Pancreas (tissue), 10 donors: ENCODE measurements around the gene SLIT3. TPM values are rescaled to one million over a fixed set of nuclear protein-coding genes. Genes with fewer than 3 reads are reported as not detected.
A peak's percentile ranks its signal among the peaks of the same experiment; 100 is the strongest.

ENCODE experiments used
- ATAC-seq, 4 donors: fragments of 200-7000 bp; cut with Tn5 transposase; one replicate each; pipeline versions ENCODE4 v1.8.0 to v1.9.1; 2020; ENCODE audit warnings: mild to moderate bottlenecking in 4 of 4, moderate library complexity in 4 of 4
- DNase-seq, 6 donors: peaks; one replicate each; pipeline ENCODE4 v3.0.0-alpha.2; 2020
- FAIRE-seq: peaks from 2 replicates; lab custom pipeline; 2012; peaks lifted over from hg19 to GRCh38; lab: Jason Lieb, UNC
- H3K27ac ChIP-seq, 4 donors: fragments of 200-600 bp; sonication (generic); 1 replicate in 3 of 4; 2 replicates in 1 of 4; pipeline versions ENCODE4 v1.5.0 to v1.8.0; 2020
- H3K27me3 ChIP-seq, 4 donors: fragments of 200-600 bp; one replicate each; pipeline ENCODE4 v1.8.0; 2021
- H3K36me3 ChIP-seq, 3 donors: fragments of 200-600 bp; sonication (generic) in 1 of 3; one replicate each; pipeline versions ENCODE4 v1.5.0 to v1.8.0; 2020 to 2021
- H3K4me1 ChIP-seq, 3 donors: fragments of 200-600 bp; one replicate each; pipeline ENCODE4 v1.8.0; 2021
- H3K4me3 ChIP-seq, 4 donors: fragments of 200-600 bp; sonication (generic) in 2 of 4; one replicate each; pipeline versions ENCODE4 v1.5.0 to v1.8.0; 2020 to 2021
- H3K9me3 ChIP-seq, 4 donors: fragments of 200-600 bp; one replicate each; pipeline ENCODE4 v1.8.0; 2021
- WGBS, 2 donors: extraction: QIAGEN DNeasy Blood & Tissue Kit; methylation state at CpG; one replicate each; pipeline ENCODE4 v1.1.7; 2013; 5-methylcytosine and 5-hydroxymethylcytosine counted together
- intact Hi-C, 3 donors: fragments of 100-400 bp; cut with DNase I; formaldehyde crosslinking; loops; one replicate each; pipeline versions ENCODE4 v1.11.1 to v1.14.2; 2022
- polyA plus RNA-seq, 2 donors: library from polyadenylated mRNA; stranded (reverse); fragments of 200-250 nt; gene quantifications; one replicate each; pipeline ENCODE4 v1.2.3, GENCODE V29; 2013
- total RNA-seq, 6 donors: library from RNA; stranded (reverse); fragmentation: NEBNext Ultra II Directional in 4 of 6; extraction: Animal tissue kit (Norgen Biotek cat#: 25700) in 4 of 6; gene quantifications; one replicate each; pipeline versions ENCODE4 v1.2.1 to v1.2.4, GENCODE V29; 2021 to 2023
- TF ChIP-seq, protein P1 (sequence below), 4 donors: fragments of 200-600 bp; sonication (generic) in 3 of 4; IDR thresholded peaks; one replicate each; pipeline versions ENCODE4 v1.5.0 to v1.8.0; 2021; ENCODE audit warnings: antibody characterized with exemption in 4 of 4
- donor health status: healthy with polysubstance abuse.
- donor health status: DM: no; HTN: no; CAD: no; lungs with moderate emphysema.
- donor health status: DM: no; HTN: no; CAD: no.
- donor health status: control.
- donor health status: control.
- donor health status: Bipolar disorder and iron deficiency.
- donor health status: DM: yes; HTN: yes; CAD: no.
- donor health status: DM: no; HTN: no; CAD: no.
- donor health status: DM: no; HTN: no; CAD: no.
- donor health status: DM: yes; HTN: yes; CAD: no.

The SLIT3 gene
- total and polyA plus RNA-seq, 8 donors: 1.1 to 11.4 (median 2.1) TPM

DNA sequence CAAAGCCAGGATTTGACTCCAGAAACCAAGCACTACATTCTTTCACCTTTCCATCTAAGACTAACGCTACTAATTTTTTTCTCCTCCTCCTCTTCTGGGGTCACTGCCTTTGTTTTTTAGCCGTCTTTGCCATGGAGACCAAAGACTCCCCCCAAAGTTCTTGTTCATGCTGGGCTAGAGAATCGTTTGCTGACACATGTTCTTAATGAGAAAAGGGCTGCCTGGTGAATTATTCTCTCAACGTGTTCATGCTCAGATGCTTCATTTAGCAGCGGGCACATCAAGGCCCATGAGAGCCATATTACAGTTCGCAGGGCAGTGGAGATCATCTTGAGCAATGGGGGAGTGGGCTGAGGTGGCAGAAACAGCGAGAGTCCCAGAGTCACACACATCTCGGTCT is 134.9 kb downstream of the SLIT3 start:
- Histone ChIP-seq H3K27me3 (no peaks in the 10 kb centered on the region), H3K4me3 (no peak overlapping the region), H3K36me3 (no peaks in the 10 kb centered on the region), H3K27ac (no peak overlapping the region), H3K9me3 (no peaks in the 10 kb centered on the region), H3K4me1 (no peaks in the 10 kb centered on the region)
- intact Hi-C loops: no loop called here
- 66 to 77% methylated on average over 8 of the region's 8 CpGs for WGBS, 2 donors
- TF ChIP-seq, protein P1, sequence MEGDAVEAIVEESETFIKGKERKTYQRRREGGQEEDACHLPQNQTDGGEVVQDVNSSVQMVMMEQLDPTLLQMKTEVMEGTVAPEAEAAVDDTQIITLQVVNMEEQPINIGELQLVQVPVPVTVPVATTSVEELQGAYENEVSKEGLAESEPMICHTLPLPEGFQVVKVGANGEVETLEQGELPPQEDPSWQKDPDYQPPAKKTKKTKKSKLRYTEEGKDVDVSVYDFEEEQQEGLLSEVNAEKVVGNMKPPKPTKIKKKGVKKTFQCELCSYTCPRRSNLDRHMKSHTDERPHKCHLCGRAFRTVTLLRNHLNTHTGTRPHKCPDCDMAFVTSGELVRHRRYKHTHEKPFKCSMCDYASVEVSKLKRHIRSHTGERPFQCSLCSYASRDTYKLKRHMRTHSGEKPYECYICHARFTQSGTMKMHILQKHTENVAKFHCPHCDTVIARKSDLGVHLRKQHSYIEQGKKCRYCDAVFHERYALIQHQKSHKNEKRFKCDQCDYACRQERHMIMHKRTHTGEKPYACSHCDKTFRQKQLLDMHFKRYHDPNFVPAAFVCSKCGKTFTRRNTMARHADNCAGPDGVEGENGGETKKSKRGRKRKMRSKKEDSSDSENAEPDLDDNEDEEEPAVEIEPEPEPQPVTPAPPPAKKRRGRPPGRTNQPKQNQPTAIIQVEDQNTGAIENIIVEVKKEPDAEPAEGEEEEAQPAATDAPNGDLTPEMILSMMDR (IDR thresholded peaks at IDR 0.05): no peak
- no peak for DNase-seq
- no peak for ATAC-seq
- no peak for FAIRE-seq

DNA sequence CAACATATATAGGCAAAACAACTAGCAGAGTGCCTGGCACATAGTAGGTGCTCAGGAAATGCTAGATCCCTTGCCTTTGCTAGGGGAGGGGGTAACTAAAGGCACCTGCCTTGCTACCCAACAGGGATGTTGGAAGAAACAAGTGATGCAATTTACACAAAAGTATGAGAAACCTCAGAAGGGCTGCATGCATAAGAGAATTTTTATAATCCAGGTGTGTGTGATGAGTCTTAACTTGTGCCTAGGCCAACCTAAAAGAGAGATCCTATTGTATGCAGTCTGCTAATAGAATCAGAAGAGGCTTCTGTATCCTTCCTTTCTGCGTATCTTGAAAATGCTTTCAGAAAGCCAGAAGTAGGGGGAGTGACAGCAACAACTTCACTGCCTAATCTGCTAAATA is 135.9 kb downstream of the SLIT3 start:
- intact Hi-C loops: no loop called here
- H3K4me1 ChIP-seq: no peaks in the 10 kb centered on the region
- H3K27ac ChIP-seq: no peak overlapping the region

DNA sequence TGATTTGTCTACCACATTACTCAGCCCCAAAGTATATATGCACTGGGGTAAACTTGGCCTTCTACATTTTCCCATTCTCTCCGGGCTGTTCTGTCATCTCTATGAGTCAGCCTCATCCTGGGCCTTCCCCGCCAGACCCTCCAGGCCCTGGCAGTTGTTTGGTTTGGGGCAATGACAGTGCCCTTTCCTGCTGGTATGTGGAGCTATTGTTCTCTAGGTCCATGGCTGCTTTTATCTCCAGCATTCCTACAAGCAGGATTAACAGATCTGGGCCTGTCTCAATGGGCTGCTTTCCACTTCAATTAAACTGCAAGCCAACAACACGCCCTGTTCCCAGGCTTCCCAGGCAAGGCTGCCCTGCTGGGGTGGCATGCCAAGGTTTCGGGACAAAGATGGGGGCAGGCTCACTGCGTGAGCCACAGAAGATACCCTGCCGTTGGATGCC is 136.4 kb downstream of the SLIT3 start:
- peak in 3 of 6 donors; percentile 16 to 43 (median 40) for DNase-seq
- H3K9me3 ChIP-seq: no peaks in the 10 kb centered on the region
- FAIRE-seq: no peak
- intact Hi-C loops: no loop called here
- no peak overlapping the region for H3K27ac ChIP-seq
- ATAC-seq: peak in 3 of 4 donors; percentile 19 to 64 (median 20)
- TF ChIP-seq, protein P1 (IDR thresholded peaks at IDR 0.05): no peak
- no peaks in the 10 kb centered on the region for H3K4me1 ChIP-seq
- no peaks in the 10 kb centered on the region for H3K36me3 ChIP-seq
- H3K27me3 ChIP-seq: no peaks in the 10 kb centered on the region
- 36 to 47% methylated on average over 6 of the region's 6 CpGs for WGBS, 2 donors
- H3K4me3 ChIP-seq: no peak overlapping the region

More for the DNA sequence above, 135.9 kb downstream of the SLIT3 start:
- WGBS, 2 donors: 92 to 96% methylated on average over 1 of the region's 1 CpG
- no peaks in the 10 kb centered on the region for H3K36me3 ChIP-seq
- TF ChIP-seq, protein P1 (IDR thresholded peaks at IDR 0.05): no peak
- no peaks in the 10 kb centered on the region for H3K9me3 ChIP-seq
- H3K27me3 ChIP-seq: no peaks in the 10 kb centered on the region
- no peak for ATAC-seq
- no peak for FAIRE-seq
- no peak for DNase-seq
- no peak overlapping the region for H3K4me3 ChIP-seq

DNA sequence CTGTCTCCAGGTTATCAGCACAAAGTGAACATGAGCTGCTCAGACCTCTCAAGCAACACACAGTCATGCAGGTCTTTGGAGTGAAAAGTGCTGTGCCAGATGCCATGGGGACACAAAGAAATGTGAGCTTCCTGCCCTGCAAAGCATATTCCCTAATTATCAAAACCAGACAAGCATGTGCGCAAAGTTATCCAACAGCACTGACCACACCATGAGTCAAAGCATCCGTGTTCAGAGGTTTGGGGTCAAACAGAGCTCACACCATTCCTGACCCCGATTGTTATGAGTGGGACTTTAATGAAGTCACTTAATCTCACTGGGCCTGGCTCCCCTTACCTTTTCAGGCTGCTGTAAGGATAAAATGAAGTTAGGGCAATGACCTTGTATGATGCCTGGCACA is 138.5 kb downstream of the SLIT3 start:
- no peak overlapping the region for H3K27ac ChIP-seq
- DNase-seq (no peak), FAIRE-seq (no peak), ATAC-seq (no peak)
- H3K27me3 ChIP-seq: no peaks in the 10 kb centered on the region
- TF ChIP-seq, protein P1 (IDR thresholded peaks at IDR 0.05): no peak
- no peaks in the 10 kb centered on the region for H3K36me3 ChIP-seq
- intact Hi-C loops: no loop called here
- no peaks in the 10 kb centered on the region for H3K4me1 ChIP-seq
- no peak overlapping the region for H3K4me3 ChIP-seq
- H3K9me3 ChIP-seq: no peaks in the 10 kb centered on the region
- WGBS, 2 donors: 42 to 63% methylated on average over 3 of the region's 3 CpGs

DNA sequence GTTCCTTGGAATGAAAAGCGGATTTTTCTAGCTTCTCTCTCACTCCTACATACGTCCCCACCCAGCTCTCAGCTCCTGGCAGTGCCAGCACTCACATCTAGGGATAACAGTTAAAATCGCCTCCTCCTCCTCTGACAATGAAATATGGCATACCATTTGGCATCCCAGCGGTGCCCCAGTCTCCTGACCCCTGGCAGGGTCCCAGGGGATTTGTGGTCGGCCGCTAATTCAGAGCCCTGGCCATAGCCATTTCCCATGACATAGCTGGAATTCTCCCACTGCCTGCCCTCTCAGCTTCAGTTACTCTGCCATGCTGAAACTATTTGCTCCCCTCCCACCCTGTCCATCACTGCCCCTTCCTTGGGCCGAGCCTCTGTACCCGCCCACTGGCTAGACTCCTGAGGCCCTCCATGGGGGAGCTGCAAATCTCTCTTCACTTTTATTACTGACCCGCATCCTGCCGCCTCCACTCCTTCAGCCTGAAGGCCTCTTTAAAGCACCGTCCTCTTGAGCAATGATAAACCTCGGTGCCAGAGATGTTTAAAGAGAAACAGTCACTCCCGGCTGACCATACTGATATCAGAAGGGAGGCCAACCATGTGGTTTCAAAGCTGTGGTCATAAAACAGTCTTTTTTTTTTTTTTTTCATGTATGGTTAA is 139.8 kb downstream of the SLIT3 start:
- DNase-seq (peak in 4 of 6 donors; percentile 33 to 64 (median 52)), FAIRE-seq (no peak), ATAC-seq (peak; percentile 70 to 80 (median 75))
- Histone ChIP-seq H3K27ac (peak overlapping the region in 2 of 4 donors; percentile 53 to 59), H3K4me1 (no peaks in the 10 kb centered on the region), H3K4me3 (no peak overlapping the region), H3K36me3 (no peaks in the 10 kb centered on the region), H3K9me3 (no peaks in the 10 kb centered on the region), H3K27me3 (no peaks in the 10 kb centered on the region)
- intact Hi-C loops: no loop called here
- TF ChIP-seq, protein P1 (IDR thresholded peaks at IDR 0.05): no peak
- 37 to 38% methylated on average over 13 of the region's 13 CpGs for WGBS, 2 donors
